Hematopoietic multipotent progenitor cell treated with erythropoietin and hydrocortisone succinate and interleukin-3 and kit ligand, for 15 days (in vitro differentiated cells): ENCODE data around the gene COL21A1.

Source experiments
- DNase-seq: peaks from one replicate; pipeline ENCODE4 v3.0.0-alpha.2; 2015; ENCODE audit warnings: low spot score

COL21A1 gene

GRCh38 chr6:56187686-56188085 lies 59.7 kb downstream of the COL21A1 start:
- no peak for DNase-seq

- DNase-seq = no peak
Measured at GRCh38 chr6:56176741-56177140, 70.6 kb downstream of the COL21A1 start.

- no peak for DNase-seq
Measured at GRCh38 chr6:56173228-56173627, 74.2 kb downstream of the COL21A1 start.

GRCh38 chr6:56172144-56172543 lies 75.2 kb downstream of the COL21A1 start:
- no peak for DNase-seq

- DNase-seq = no peak
Measured at GRCh38 chr6:56169366-56169765, 78.0 kb downstream of the COL21A1 start.

GRCh38 chr6:56168596-56168995 lies 78.8 kb downstream of the COL21A1 start:
- DNase-seq = no peak

- DNase-seq = no peak
Measured at GRCh38 chr6:56162081-56162480, 85.3 kb downstream of the COL21A1 start.

GRCh38 chr6:56160489-56160888 lies 86.9 kb downstream of the COL21A1 start:
- DNase-seq = no peak

GRCh38 chr6:56158571-56158970 lies 88.8 kb downstream of the COL21A1 start:
- no peak for DNase-seq

GRCh38 chr6:56156643-56157042 lies 90.7 kb downstream of the COL21A1 start:
- no peak for DNase-seq

- DNase-seq = no peak
Measured at GRCh38 chr6:56155634-56156141, 91.7 kb downstream of the COL21A1 start.

- no peak for DNase-seq
Measured at GRCh38 chr6:56154076-56154475, 93.3 kb downstream of the COL21A1 start.

GRCh38 chr6:56152611-56153010 lies 94.8 kb downstream of the COL21A1 start:
- no peak for DNase-seq

GRCh38 chr6:56151609-56152224 lies 95.7 kb downstream of the COL21A1 start:
- no peak for DNase-seq

- no peak for DNase-seq
Measured at GRCh38 chr6:56148488-56149186, 98.7 kb downstream of the COL21A1 start.

GRCh38 chr6:56147766-56148165 lies 99.6 kb downstream of the COL21A1 start:
- no peak for DNase-seq

GRCh38 chr6:56146086-56146485 lies 101.3 kb downstream of the COL21A1 start:
- no peak for DNase-seq

- DNase-seq = no peak
Measured at GRCh38 chr6:56145616-56146015, 101.8 kb downstream of the COL21A1 start.

- no peak for DNase-seq
Measured at GRCh38 chr6:56144538-56145324, 102.6 kb downstream of the COL21A1 start.

- no peak for DNase-seq
Measured at GRCh38 chr6:56143796-56144195, 103.6 kb downstream of the COL21A1 start.

GRCh38 chr6:56140090-56140489 lies 107.3 kb downstream of the COL21A1 start:
- DNase-seq = no peak

GRCh38 chr6:56115715-56116114 lies 131.7 kb downstream of the COL21A1 start:
- no peak for DNase-seq

GRCh38 chr6:56109149-56109548 lies 138.2 kb downstream of the COL21A1 start:
- no peak for DNase-seq
